Neural cell (in vitro differentiated cells): ENCODE results near the gene A2ML1. TPM values are rescaled to one million over a fixed set of nuclear protein-coding genes. Genes with fewer than 3 reads are reported as not detected.

Experiments
- H2AFZ ChIP-seq: fragments of 200-600, 300-800 bp; sonication (generic), shearing (Covaris generic); 2 replicates; pipeline ENCODE4 v1.6.0; 2014; ENCODE audit warnings: low read depth, mild to moderate bottlenecking, antibody characterized with exemption, low read length, moderate library complexity
- H3F3A ChIP-seq: fragments of 200-600 bp; shearing (Covaris generic); 2 replicates; pipeline ENCODE4 v1.6.1; 2016; ENCODE audit warnings: mild to moderate bottlenecking, moderate library complexity, mixed read lengths, antibody characterized with exemption, low read length; ENCODE audit not compliant: insufficient read depth, poor library complexity, severe bottlenecking
- H3K27ac ChIP-seq: fragments of 200-600, 300-800 bp; sonication (generic), shearing (Covaris generic); 2 replicates; pipeline ENCODE4 v1.5.1; 2014; ENCODE audit warnings: mild to moderate bottlenecking, low read length, moderate library complexity
- H3K27me3 ChIP-seq: fragments of 300-800, 200-600 bp; sonication (generic), shearing (Covaris generic); 2 replicates; pipeline ENCODE4 v1.6.0; 2014; ENCODE audit warnings: mild to moderate bottlenecking, low read depth, low read length, moderate library complexity; ENCODE audit not compliant: insufficient read depth
- H3K36me3 ChIP-seq: fragments of 300-800, 200-600 bp; sonication (generic), shearing (Covaris generic); 2 replicates; pipeline ENCODE4 v1.5.1; 2014; ENCODE audit warnings: mild to moderate bottlenecking, antibody characterized with exemption, low read length, moderate library complexity; ENCODE audit not compliant: insufficient read depth
- H3K4me2 ChIP-seq: fragments of 300-800, 200-600 bp; sonication (generic), shearing (Covaris generic); 2 replicates; pipeline ENCODE4 v1.6.0; 2014; ENCODE audit warnings: mild to moderate bottlenecking, low read length
- H3K4me3 ChIP-seq: fragments of 300-800, 200-600 bp; sonication (generic), shearing (Covaris generic); 2 replicates; pipeline ENCODE4 v1.5.1; 2014; ENCODE audit warnings: mild to moderate bottlenecking, low read length, moderate library complexity
- H3K79me2 ChIP-seq: fragments of 200-600 bp; shearing (Covaris generic); replicated peaks from 2 replicates; pipeline ENCODE4 v1.6.0; 2014; ENCODE audit warnings: mild to moderate bottlenecking, low read length, moderate library complexity; ENCODE audit not compliant: insufficient read depth
- H3K9ac ChIP-seq: fragments of 300-800, 200-600 bp; sonication (generic), shearing (Covaris generic); 2 replicates; pipeline ENCODE4 v1.6.1; 2016; ENCODE audit warnings: mild to moderate bottlenecking, low read length, mixed read lengths
- H3K9me2 ChIP-seq: fragments of 200-600 bp; shearing (Covaris generic); 2 replicates; pipeline ENCODE4 v1.6.1; 2016; ENCODE audit warnings: mild to moderate bottlenecking, low read length, mixed read lengths; ENCODE audit not compliant: insufficient read depth
- H3K9me3 ChIP-seq: fragments of 200-600, 300-800 bp; sonication (generic), shearing (Covaris generic); 2 replicates; pipeline ENCODE4 v1.6.1; 2016; ENCODE audit warnings: mild to moderate bottlenecking, mixed run types, low read length, moderate library complexity, mixed read lengths
- H4K20me1 ChIP-seq: fragments of 200-600 bp; shearing (Covaris generic); 2 replicates; pipeline ENCODE4 v1.6.1; 2016; ENCODE audit warnings: mild to moderate bottlenecking, mixed run types; ENCODE audit not compliant: insufficient read depth
- EP300 ChIP-seq: fragments of 450-650 bp; conservative IDR thresholded peaks from 2 replicates; pipeline ENCODE4 v1.6.1; 2014; ENCODE audit warnings: antibody characterized with exemption, mild to moderate bottlenecking, moderate library complexity; ENCODE audit not compliant: poor library complexity, severe bottlenecking
- EZH2 ChIP-seq: fragments of 200-600, 300-800 bp; shearing (Covaris generic), sonication (generic); IDR thresholded peaks from 2 replicates; pipeline ENCODE4 v1.6.1; 2014; ENCODE audit warnings: antibody characterized with exemption, low read length, borderline replicate concordance, mild to moderate bottlenecking; ENCODE audit not compliant: insufficient read depth, poor library complexity, severe bottlenecking
- MXI1 ChIP-seq: fragments of 450-650 bp; conservative IDR thresholded peaks from 2 replicates; pipeline ENCODE4 v1.6.1; 2014; ENCODE audit warnings: antibody characterized with exemption, mild to moderate bottlenecking; ENCODE audit not compliant: poor library complexity, severe bottlenecking
- POLR2AphosphoS5 ChIP-seq: IDR thresholded peaks from 2 replicates; pipeline ENCODE4 v1.6.1; 2012
- RAD21 ChIP-seq: fragments of 450-650 bp; conservative IDR thresholded peaks from 2 replicates; pipeline ENCODE4 v1.6.1; 2014; ENCODE audit warnings: antibody characterized with exemption, mild to moderate bottlenecking, moderate library complexity
- SMC3 ChIP-seq: fragments of 450-650 bp; conservative IDR thresholded peaks from 2 replicates; pipeline ENCODE4 v1.6.1; 2014; ENCODE audit warnings: antibody characterized with exemption, mild to moderate bottlenecking, moderate library complexity; ENCODE audit not compliant: poor library complexity
- TAF1 ChIP-seq: IDR thresholded peaks from 2 replicates; pipeline ENCODE4 v1.6.1; 2012; ENCODE audit warnings: low read depth
- polyA plus RNA-seq: library from polyadenylated mRNA; depleted of rRNA; stranded (reverse); fragments of >200 nt; gene quantifications from 2 replicates; pipeline ENCODE4 v1.2.3, GENCODE V29; 2014
- TF ChIP-seq, protein P1 (sequence below): fragments of 450-650 bp; IDR thresholded peaks from 2 replicates; pipeline ENCODE4 v1.5.1; 2014; ENCODE audit warnings: antibody characterized with exemption, mild to moderate bottlenecking, moderate library complexity; ENCODE audit not compliant: poor library complexity, severe bottlenecking
- TF ChIP-seq, protein P2 (sequence below): IDR thresholded peaks from 2 replicates; pipeline ENCODE4 v1.6.1; 2012; ENCODE audit warnings: borderline replicate concordance

A2ML1 gene
- polyA plus RNA-seq, 1 donor from 2014 or later = not detected

DNA sequence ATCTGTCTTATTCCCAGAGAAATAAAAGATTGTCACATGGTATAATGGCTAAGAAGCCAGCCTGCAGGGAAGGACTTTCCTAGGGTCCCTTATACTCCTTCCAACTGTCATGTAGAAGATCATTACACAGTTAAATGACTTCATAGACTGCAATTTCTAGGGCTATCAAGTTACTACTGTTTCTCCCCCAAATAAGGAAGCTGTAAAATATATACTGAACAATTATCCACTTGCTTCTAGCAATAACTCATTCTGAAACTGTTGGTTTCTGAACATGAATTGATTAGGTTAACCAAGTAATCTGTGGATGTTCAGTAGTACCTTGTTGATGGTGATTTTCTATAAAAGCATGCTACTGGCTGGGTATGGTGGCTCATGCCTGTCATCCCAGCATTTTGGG lies 44.6 kb downstream of the A2ML1 start:
- no peak overlapping the region for H3K27ac ChIP-seq

DNA sequence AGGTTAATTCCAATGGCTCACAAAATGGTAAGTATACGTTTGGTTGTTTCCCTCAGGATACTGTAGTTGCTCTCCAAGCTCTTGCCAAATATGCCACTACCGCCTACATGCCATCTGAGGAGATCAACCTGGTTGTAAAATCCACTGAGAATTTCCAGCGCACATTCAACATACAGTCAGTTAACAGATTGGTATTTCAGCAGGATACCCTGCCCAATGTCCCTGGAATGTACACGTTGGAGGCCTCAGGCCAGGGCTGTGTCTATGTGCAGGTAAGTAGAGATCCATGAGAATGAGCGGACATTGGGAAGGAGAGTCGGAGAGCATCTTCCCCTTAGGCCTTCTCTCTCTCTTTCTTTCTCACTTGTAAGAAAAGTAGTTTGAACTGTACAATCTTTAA lies 45.4 kb downstream of the A2ML1 start:
- Histone ChIP-seq H3K79me2 (no peaks in the 10 kb centered on the region), H4K20me1 (no peaks in the 10 kb centered on the region), H3F3A (no peaks in the 10 kb centered on the region), H2AFZ (no peak overlapping the region), H3K9me3 (no peaks in the 10 kb centered on the region), H3K27me3 (no peaks in the 10 kb centered on the region), H3K27ac (no peak overlapping the region), H3K4me3 (no peak overlapping the region), H3K36me3 (no peaks in the 10 kb centered on the region), H3K9ac (no peak overlapping the region), H3K4me2 (no peak overlapping the region), H3K9me2 (no peaks in the 10 kb centered on the region)
- TF ChIP-seq TAF1 = no peak
- TF ChIP-seq EZH2 = no peak
- TF ChIP-seq, protein P1, sequence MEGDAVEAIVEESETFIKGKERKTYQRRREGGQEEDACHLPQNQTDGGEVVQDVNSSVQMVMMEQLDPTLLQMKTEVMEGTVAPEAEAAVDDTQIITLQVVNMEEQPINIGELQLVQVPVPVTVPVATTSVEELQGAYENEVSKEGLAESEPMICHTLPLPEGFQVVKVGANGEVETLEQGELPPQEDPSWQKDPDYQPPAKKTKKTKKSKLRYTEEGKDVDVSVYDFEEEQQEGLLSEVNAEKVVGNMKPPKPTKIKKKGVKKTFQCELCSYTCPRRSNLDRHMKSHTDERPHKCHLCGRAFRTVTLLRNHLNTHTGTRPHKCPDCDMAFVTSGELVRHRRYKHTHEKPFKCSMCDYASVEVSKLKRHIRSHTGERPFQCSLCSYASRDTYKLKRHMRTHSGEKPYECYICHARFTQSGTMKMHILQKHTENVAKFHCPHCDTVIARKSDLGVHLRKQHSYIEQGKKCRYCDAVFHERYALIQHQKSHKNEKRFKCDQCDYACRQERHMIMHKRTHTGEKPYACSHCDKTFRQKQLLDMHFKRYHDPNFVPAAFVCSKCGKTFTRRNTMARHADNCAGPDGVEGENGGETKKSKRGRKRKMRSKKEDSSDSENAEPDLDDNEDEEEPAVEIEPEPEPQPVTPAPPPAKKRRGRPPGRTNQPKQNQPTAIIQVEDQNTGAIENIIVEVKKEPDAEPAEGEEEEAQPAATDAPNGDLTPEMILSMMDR = no peak
- TF ChIP-seq MXI1 = no peak
- TF ChIP-seq RAD21 = no peak
- no peak for TF ChIP-seq EP300
- TF ChIP-seq SMC3 = no peak
- TF ChIP-seq, protein P2, sequence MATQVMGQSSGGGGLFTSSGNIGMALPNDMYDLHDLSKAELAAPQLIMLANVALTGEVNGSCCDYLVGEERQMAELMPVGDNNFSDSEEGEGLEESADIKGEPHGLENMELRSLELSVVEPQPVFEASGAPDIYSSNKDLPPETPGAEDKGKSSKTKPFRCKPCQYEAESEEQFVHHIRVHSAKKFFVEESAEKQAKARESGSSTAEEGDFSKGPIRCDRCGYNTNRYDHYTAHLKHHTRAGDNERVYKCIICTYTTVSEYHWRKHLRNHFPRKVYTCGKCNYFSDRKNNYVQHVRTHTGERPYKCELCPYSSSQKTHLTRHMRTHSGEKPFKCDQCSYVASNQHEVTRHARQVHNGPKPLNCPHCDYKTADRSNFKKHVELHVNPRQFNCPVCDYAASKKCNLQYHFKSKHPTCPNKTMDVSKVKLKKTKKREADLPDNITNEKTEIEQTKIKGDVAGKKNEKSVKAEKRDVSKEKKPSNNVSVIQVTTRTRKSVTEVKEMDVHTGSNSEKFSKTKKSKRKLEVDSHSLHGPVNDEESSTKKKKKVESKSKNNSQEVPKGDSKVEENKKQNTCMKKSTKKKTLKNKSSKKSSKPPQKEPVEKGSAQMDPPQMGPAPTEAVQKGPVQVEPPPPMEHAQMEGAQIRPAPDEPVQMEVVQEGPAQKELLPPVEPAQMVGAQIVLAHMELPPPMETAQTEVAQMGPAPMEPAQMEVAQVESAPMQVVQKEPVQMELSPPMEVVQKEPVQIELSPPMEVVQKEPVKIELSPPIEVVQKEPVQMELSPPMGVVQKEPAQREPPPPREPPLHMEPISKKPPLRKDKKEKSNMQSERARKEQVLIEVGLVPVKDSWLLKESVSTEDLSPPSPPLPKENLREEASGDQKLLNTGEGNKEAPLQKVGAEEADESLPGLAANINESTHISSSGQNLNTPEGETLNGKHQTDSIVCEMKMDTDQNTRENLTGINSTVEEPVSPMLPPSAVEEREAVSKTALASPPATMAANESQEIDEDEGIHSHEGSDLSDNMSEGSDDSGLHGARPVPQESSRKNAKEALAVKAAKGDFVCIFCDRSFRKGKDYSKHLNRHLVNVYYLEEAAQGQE = no peak
- TF ChIP-seq POLR2AphosphoS5 = no peak

More for the DNA sequence above, 44.6 kb downstream of the A2ML1 start:
- no peak overlapping the region for H2AFZ ChIP-seq
- H3K79me2 ChIP-seq = no peaks in the 10 kb centered on the region
- H3K4me2 ChIP-seq = no peak overlapping the region
- no peaks in the 10 kb centered on the region for H4K20me1 ChIP-seq
- H3F3A ChIP-seq = no peaks in the 10 kb centered on the region
- H3K36me3 ChIP-seq = no peaks in the 10 kb centered on the region
- no peak overlapping the region for H3K9ac ChIP-seq
- H3K9me2 ChIP-seq = no peaks in the 10 kb centered on the region
- no peak overlapping the region for H3K4me3 ChIP-seq
- no peaks in the 10 kb centered on the region for H3K27me3 ChIP-seq
- H3K9me3 ChIP-seq = no peaks in the 10 kb centered on the region
- TF ChIP-seq EZH2 (no peak), POLR2AphosphoS5 (no peak), TAF1 (no peak), EP300 (no peak), MXI1 (no peak), RAD21 (no peak), SMC3 (no peak)
- TF ChIP-seq, protein P1 = no peak
- TF ChIP-seq, protein P2 = no peak
